Breast epithelium (tissue), 4 donors: ENCODE results near the gene KRT2. TPM values are rescaled to one million over a fixed set of nuclear protein-coding genes. Genes with fewer than 3 reads are reported as not detected.

ENCODE experiments used
- DNase-seq, 2 donors: peaks; one replicate each; pipeline ENCODE4 v3.0.0-alpha.2; 2019; ENCODE audit warnings: low spot score in 2 of 2
- H3K27ac ChIP-seq, 2 donors: fragments of 200-600 bp; sonication (generic) in 1 of 2; one replicate each; pipeline ENCODE4 v1.5.1; 2016 to 2019; ENCODE audit warnings: mild to moderate bottlenecking in 1 of 2
- H3K27me3 ChIP-seq, 2 donors: fragments of 200-600 bp; sonication (generic) in 1 of 2; one replicate each; pipeline versions ENCODE4 v1.5.1 to v1.6.0; 2017 to 2019; ENCODE audit warnings: control low read depth in 1 of 2, mild to moderate bottlenecking in 1 of 2
- H3K36me3 ChIP-seq: fragments of 200-600 bp; one replicate; pipeline ENCODE4 v1.5.1; 2019
- H3K4me1 ChIP-seq, 2 donors: fragments of 200-600 bp; sonication (generic); one replicate each; pipeline ENCODE4 v1.5.1; 2016 to 2019; ENCODE audit warnings: control low read depth in 1 of 2
- H3K4me3 ChIP-seq, 3 donors: fragments of 200-600 bp; sonication (generic); 1 replicate in 2 of 3; 2 replicates in 1 of 3; pipeline ENCODE4 v1.5.1; 2016 to 2019; ENCODE audit warnings: mild to moderate bottlenecking in 3 of 3, moderate library complexity in 2 of 3
- H3K9me3 ChIP-seq, 2 donors: fragments of 200-600 bp; sonication (generic) in 1 of 2; one replicate each; pipeline ENCODE4 v1.5.1; 2016 to 2019; ENCODE audit warnings: control low read depth in 1 of 2
- POLR2A ChIP-seq: fragments of 450-650 bp; IDR thresholded peaks from one replicate; pipeline ENCODE4 v1.6.1; 2016; ENCODE audit warnings: antibody characterized with exemption, mild to moderate bottlenecking, moderate library complexity
- POLR2AphosphoS5 ChIP-seq, 3 donors: sonication (generic); formaldehyde crosslinking; IDR thresholded peaks; one replicate each; pipeline ENCODE4 v1.6.1; 2017; ENCODE audit warnings: antibody characterized with exemption in 3 of 3
- intact Hi-C: fragments of 100-400 bp; cut with DNase I; formaldehyde crosslinking; loops from one replicate; pipeline ENCODE4 v1.15.1; 2023; ENCODE audit warnings: low total_unique reads
- total RNA-seq, 3 donors: library from RNA; depleted of rRNA; stranded (reverse); fragments of >200 nt; gene quantifications; one replicate each; pipeline ENCODE4 v1.1.0, GENCODE V29; 2016
- TF ChIP-seq, protein P1 (sequence below), 3 donors: fragments of 450-650 bp; IDR thresholded peaks; one replicate each; pipeline ENCODE4 v1.5.1; 2016 to 2017; ENCODE audit warnings: antibody characterized with exemption in 3 of 3, mild to moderate bottlenecking in 3 of 3, moderate library complexity in 3 of 3

The KRT2 gene
- total RNA-seq, 3 donors from 2014 or later: not detected

DNA sequence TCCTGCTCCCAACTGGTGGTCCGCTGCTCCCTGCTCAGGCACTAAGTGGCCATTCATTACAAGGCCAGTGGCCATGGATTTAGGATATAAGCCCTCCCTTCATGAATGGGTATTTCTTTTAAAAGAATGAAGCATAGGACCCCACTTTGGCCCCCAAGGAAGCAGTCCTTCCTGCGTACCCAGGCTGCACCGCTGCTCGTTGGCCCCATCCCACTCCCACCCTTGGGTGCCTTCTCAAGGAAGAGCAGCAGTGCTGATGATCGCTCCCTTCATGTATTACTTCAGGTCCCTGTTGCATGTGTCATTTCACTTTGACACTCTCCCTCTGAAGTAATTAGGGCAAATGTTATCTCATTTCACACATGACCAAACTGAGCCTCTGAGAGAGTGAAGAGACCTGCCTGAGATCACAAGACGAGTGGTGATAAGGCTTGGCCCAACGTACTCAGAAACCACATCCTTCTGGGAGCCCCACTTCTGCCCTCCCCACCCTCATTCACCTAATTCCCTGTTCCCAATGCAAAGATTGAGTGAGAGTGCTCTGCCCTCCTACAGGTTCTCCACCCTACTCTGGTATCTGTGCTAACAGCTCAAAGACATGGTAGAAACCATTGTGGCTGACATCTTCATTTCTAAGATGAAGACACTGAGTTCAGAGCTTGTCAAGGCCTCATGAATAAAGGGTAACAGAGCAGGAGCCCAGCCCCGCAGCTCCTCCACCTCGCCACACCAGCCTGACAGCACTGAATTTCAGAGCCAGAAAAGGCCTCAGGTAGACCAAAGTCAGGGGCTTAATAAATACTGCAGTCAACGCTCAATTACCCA, 10.3 kb upstream of the KRT2 start:
- TF ChIP-seq, protein P1, sequence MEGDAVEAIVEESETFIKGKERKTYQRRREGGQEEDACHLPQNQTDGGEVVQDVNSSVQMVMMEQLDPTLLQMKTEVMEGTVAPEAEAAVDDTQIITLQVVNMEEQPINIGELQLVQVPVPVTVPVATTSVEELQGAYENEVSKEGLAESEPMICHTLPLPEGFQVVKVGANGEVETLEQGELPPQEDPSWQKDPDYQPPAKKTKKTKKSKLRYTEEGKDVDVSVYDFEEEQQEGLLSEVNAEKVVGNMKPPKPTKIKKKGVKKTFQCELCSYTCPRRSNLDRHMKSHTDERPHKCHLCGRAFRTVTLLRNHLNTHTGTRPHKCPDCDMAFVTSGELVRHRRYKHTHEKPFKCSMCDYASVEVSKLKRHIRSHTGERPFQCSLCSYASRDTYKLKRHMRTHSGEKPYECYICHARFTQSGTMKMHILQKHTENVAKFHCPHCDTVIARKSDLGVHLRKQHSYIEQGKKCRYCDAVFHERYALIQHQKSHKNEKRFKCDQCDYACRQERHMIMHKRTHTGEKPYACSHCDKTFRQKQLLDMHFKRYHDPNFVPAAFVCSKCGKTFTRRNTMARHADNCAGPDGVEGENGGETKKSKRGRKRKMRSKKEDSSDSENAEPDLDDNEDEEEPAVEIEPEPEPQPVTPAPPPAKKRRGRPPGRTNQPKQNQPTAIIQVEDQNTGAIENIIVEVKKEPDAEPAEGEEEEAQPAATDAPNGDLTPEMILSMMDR (IDR thresholded peaks at IDR 0.05): no peak
- TF ChIP-seq POLR2A (no peak), POLR2AphosphoS5 (IDR thresholded peaks at IDR 0.05) (no peak)
- DNase-seq: no peak
- intact Hi-C loops: loop anchor here (1.0 kb wide), 1 partner anchor 25 kb away; no protein-coding TSS in a partner anchor

DNA sequence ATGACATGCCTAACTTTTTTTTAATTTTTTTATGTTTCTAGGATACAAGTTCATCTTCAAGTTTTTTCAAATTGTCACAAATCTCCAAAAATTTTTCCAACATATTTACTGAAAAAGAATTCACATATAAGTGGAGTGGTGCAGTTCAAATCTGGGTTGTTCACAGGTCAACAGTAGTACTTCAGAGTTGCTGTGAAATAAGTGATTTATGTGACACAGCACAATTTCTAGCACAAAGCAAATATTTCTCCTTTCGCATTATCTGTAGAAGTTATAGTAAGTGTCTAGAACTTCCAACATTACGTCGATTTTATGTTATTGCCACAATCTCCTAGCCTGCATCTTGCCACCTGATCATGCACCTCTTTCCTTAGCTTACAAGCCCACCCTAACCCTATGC, 9.7 kb upstream of the KRT2 start:
- H3K36me3 ChIP-seq: no peaks in the 10 kb centered on the region
- intact Hi-C loops: loop anchor here (1.0 kb wide), 1 partner anchor 26 kb away; no protein-coding TSS in a partner anchor
- H3K4me1 ChIP-seq: no peaks in the 10 kb centered on the region
- no peak overlapping the region for H3K27ac ChIP-seq
- H3K27me3 ChIP-seq: peaks cover 0 to 4% of the 10 kb centered on the region in 2 donors
- no peak for DNase-seq
- no peak overlapping the region for H3K4me3 ChIP-seq
- TF ChIP-seq, protein P1 (IDR thresholded peaks at IDR 0.05): no peak
- TF ChIP-seq POLR2AphosphoS5 (IDR thresholded peaks at IDR 0.05) (no peak), POLR2A (no peak)
- H3K9me3 ChIP-seq: no peaks in the 10 kb centered on the region

More for the DNA sequence above, 10.3 kb upstream of the KRT2 start:
- H3K4me3 ChIP-seq: no peak overlapping the region
- H3K36me3 ChIP-seq: no peaks in the 10 kb centered on the region
- H3K27me3 ChIP-seq: peaks cover 0 to 4% of the 10 kb centered on the region in 2 donors
- no peaks in the 10 kb centered on the region for H3K4me1 ChIP-seq
- H3K9me3 ChIP-seq: no peaks in the 10 kb centered on the region
- no peak overlapping the region for H3K27ac ChIP-seq

DNA sequence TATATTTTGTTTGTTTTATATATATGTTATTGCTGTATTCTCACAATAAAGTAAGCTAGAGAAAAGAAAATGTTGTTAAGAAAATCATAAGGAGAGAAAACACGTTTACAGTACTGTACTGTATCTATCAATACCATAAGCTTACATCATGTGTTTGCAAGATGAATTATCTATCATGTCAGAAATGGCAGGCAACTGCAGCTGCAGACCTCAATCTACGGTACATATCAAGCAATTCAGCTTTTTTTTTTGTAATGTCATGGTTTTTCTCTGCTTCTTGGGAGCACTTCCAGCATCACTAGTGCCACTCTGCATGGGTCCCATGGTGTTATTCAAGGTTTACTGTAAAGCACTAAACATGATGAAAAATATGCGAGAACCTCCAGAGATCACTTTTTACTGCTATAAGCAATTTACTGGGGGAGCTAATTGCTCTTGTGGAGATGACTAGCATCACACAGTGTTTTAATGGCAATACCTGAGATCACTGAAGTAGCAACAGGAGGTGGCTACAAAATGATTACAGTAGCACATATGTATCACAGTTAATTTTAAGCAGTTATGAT, 9.0 kb upstream of the KRT2 start:
- H3K27me3 ChIP-seq: peaks cover 0 to 4% of the 10 kb centered on the region in 2 donors
- no peaks in the 10 kb centered on the region for H3K36me3 ChIP-seq
- no peak for DNase-seq
- no peaks in the 10 kb centered on the region for H3K4me1 ChIP-seq
- intact Hi-C loops: no loop called here
- no peak overlapping the region for H3K4me3 ChIP-seq
- no peaks in the 10 kb centered on the region for H3K9me3 ChIP-seq
- no peak overlapping the region for H3K27ac ChIP-seq
- TF ChIP-seq POLR2AphosphoS5 (IDR thresholded peaks at IDR 0.05) (no peak), POLR2A (no peak)
- TF ChIP-seq, protein P1 (IDR thresholded peaks at IDR 0.05): no peak

DNA sequence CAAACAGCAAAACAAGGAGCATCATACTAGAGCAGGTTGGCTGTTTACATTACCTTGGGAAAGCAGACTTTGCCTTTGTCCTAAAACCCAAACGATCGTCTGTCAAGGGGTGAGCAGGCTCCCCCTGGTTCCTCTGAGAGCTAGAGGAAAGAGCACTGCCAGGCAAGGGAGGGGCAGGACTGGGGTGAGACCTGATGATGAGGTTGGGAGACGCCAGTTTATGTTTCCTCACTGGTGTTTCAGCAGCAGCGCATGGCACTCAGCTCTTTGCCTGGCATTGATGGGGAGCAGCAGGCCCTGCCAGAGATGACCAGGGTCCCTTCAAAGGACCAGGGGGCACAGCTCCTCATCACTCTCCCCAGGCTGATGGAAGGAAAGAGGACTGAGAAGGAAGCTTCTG, 7.9 kb upstream of the KRT2 start:
- intact Hi-C loops: no loop called here
- Histone ChIP-seq H3K27me3 (peaks cover 0 to 4% of the 10 kb centered on the region in 2 donors), H3K4me3 (no peak overlapping the region), H3K27ac (no peak overlapping the region), H3K4me1 (no peaks in the 10 kb centered on the region), H3K9me3 (no peaks in the 10 kb centered on the region), H3K36me3 (no peaks in the 10 kb centered on the region)
- no peak for TF ChIP-seq POLR2A
- TF ChIP-seq POLR2AphosphoS5 (IDR thresholded peaks at IDR 0.05): no peak
- TF ChIP-seq, protein P1 (IDR thresholded peaks at IDR 0.05): no peak
- peak in 1 of 2 donors; percentile 3 for DNase-seq

DNA sequence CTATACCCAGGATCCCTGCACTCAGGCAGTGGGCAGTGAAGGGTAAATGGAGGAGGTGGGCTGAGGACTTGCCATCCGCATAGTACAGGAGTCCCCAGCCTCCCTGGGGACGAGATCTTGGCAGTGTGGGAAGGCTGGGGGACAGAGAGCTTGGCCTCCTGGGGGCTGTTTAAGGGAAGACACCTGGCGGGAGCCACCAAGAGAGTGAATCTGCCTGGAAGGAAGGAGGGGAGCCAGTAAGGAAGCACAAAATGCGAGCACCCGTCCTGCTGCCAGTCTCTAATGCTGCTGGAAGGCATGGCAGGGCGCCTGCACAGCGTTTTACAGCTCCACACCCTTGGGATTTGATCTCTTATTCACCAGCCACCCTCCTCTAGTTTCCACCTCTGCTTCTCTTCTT, 7.4 kb upstream of the KRT2 start:
- Histone ChIP-seq H3K4me3 (no peak overlapping the region), H3K27ac (no peak overlapping the region), H3K4me1 (no peaks in the 10 kb centered on the region), H3K9me3 (no peaks in the 10 kb centered on the region), H3K27me3 (peaks cover 0 to 4% of the 10 kb centered on the region in 2 donors), H3K36me3 (no peaks in the 10 kb centered on the region)
- peak in 1 of 2 donors; percentile 7 for DNase-seq
- TF ChIP-seq, protein P1 (IDR thresholded peaks at IDR 0.05): no peak
- TF ChIP-seq POLR2A (no peak), POLR2AphosphoS5 (IDR thresholded peaks at IDR 0.05) (no peak)
- intact Hi-C loops: no loop called here
